AG09309 (cell line): ENCODE results near the gene GID4.

Source experiments
- DNase-seq: peaks from one replicate; pipeline ENCODE4 v3.0.0-alpha.2; 2010; ENCODE audit warnings: low read depth
- H3K4me3 ChIP-seq: 2 replicates; pipeline ENCODE4 v1.5.1; 2011; ENCODE audit warnings: mild to moderate bottlenecking, low read depth, low read length, moderate library complexity; ENCODE audit not compliant: control insufficient read depth
- TF ChIP-seq, protein P1 (sequence below): IDR thresholded peaks from 2 replicates; pipeline ENCODE4 v1.5.1; 2011; ENCODE audit warnings: mild to moderate bottlenecking, low read depth, low read length, inconsistent platforms; ENCODE audit not compliant: insufficient read depth, control insufficient read depth; ENCODE audit errors: missing control alignments

Gene GID4

DNA sequence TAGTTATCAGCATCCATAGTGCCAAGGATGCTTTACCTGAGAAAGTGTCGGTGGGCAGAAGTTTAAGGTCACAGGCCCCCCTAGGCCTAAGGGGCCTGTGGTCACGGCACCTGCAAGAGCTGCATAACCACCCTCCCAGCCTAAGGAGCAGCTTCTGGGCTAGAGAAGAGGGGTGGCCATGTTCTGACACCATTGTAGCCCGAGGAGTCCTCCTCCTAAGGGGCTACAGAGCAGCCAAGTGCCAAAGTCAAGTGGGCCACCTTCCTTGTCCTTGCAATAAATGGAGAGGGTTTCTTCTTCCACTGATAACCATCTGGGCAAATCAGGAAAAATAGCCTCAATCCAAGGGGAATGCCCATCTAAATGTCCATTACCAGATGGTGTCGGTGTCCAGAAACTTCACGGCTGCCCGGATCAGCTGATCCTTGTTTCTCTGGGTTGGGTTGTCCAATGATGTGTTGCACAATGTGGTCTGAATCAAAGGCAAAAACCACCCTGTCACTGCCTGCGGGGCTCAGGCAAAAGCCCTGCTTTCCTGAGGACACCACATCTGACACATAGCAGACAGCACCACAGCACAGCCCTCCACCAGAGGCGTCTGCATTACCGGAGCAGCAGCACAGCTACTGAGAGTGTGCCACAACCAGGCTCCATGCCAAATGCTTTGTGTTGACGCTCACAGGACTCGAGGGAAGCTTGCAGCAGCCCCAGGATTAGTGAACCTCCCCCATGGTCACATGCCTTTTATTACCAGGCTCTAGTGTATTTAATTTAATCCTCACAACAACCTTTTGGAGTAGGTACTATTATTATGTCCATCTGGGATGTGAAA lies 13.0 kb upstream of the GID4 start:
- DNase-seq: peak; percentile 45
- TF ChIP-seq, protein P1, sequence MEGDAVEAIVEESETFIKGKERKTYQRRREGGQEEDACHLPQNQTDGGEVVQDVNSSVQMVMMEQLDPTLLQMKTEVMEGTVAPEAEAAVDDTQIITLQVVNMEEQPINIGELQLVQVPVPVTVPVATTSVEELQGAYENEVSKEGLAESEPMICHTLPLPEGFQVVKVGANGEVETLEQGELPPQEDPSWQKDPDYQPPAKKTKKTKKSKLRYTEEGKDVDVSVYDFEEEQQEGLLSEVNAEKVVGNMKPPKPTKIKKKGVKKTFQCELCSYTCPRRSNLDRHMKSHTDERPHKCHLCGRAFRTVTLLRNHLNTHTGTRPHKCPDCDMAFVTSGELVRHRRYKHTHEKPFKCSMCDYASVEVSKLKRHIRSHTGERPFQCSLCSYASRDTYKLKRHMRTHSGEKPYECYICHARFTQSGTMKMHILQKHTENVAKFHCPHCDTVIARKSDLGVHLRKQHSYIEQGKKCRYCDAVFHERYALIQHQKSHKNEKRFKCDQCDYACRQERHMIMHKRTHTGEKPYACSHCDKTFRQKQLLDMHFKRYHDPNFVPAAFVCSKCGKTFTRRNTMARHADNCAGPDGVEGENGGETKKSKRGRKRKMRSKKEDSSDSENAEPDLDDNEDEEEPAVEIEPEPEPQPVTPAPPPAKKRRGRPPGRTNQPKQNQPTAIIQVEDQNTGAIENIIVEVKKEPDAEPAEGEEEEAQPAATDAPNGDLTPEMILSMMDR: peak; percentile 29
- H3K4me3 ChIP-seq: no peak overlapping the region

GRCh38 chr17:18027280-18027679 lies 11.9 kb upstream of the GID4 start:
- H3K4me3 ChIP-seq: no peak overlapping the region
- TF ChIP-seq, protein P1: no peak
- no peak for DNase-seq

DNA sequence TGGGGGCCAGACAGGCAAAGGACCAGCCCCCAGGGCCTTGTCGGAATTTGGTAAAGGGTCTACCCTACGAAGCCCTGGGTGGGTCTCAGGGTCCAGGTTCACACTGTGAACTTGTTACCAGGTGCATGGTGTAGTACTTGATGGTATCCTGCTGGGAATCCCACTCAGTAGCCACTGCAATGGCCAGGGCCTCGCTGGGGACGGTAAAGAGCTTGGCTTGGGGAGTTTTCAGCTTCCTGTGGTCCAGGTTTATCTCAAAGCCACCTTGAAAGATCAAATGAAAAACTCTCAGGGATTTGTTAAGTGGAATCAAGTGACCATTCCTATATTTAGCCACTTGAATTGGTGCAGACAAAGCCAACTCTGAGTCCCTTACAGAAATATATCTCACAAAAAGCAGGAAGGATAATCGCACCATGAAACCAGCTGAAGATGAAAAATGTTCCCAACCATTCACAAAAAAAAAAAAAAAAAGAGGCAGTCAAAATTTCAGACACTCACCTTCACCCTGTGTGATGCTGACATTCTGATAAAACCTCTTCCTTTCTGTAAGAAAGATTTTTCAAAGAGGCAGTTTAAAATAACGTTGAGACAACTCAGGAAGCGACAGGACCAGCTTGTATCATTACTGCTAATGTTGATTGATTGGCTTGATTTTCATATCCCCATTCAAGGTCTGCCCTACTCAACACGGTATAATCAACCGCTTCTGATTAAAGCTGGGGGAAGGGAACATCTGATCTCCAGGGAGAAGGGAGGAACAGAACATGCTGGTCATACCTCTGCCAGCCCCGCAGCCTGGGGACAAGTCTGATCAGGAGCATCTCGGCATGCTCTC lies 10.9 kb upstream of the GID4 start:
- H3K4me3 ChIP-seq: no peak overlapping the region
- TF ChIP-seq, protein P1: no peak
- no peak for DNase-seq

DNA sequence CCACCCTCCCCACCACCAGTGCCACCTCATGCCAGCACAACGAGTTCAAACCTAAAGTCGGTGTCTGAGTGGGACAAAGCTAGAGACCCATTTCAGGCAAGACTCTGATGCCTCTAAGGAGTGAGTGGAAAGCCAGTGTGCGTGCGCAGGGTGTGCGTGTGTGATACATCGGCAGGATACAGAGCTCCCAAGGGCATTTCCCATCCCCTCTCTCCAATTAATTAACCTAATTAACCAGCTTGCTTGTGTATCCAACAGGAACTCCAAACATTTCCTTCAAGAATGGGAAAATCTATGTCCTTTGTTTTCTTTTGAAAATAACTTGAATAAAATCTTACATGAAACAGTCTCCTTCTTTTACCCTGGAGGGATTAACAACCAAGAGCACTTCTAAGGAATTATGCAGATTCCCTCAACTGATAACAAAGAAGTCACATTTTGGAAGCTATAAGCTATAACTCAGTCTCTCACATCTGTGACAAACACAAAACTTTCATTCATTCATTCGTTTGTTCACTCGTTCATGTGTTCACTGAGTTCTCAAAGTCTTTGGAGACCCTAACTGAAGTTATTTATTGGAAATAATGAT lies 10.2 kb upstream of the GID4 start:
- H3K4me3 ChIP-seq: no peak overlapping the region
- TF ChIP-seq, protein P1: no peak
- DNase-seq: no peak

GRCh38 chr17:18031955-18032354 lies 7.3 kb upstream of the GID4 start:
- DNase-seq: no peak
- TF ChIP-seq, protein P1: no peak
- H3K4me3 ChIP-seq: no peak overlapping the region

GRCh38 chr17:18033442-18034099 lies 5.6 kb upstream of the GID4 start:
- TF ChIP-seq, protein P1: peak; percentile 62
- no peak overlapping the region for H3K4me3 ChIP-seq
- peak; percentile 70 for DNase-seq
